Raji (cell line): ENCODE results near the gene C10orf67.

Experiments
- POLR2A ChIP-seq: IDR thresholded peaks from 2 replicates; pipeline ENCODE4 v1.6.1; 2011; ENCODE audit warnings: low read depth, low read length, control low read depth; ENCODE audit not compliant: insufficient read depth

Gene C10orf67

DNA sequence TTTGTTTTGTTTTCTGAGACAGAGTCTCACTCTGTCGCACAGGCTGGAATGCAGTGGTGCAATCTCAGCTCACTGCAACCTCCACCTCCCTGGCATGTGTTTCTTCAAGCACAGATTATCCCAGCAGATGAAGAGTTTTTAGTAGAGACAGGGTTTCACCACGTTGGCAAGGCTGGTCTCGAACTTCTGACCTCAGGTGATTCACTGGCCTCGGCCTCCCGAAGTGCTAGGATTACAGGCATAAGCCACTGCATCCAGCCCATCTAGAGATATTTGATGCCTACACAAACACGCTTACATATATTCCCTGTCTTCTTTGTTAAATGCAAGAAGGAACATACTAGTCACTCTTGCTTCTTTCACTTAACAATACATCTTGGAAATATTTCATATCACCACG, 158.4 kb downstream of the C10orf67 start:
- no peak for TF ChIP-seq POLR2A

GRCh38 chr10:23174977-23175512, 169.6 kb downstream of the C10orf67 start:
- TF ChIP-seq POLR2A, result no peak

DNA sequence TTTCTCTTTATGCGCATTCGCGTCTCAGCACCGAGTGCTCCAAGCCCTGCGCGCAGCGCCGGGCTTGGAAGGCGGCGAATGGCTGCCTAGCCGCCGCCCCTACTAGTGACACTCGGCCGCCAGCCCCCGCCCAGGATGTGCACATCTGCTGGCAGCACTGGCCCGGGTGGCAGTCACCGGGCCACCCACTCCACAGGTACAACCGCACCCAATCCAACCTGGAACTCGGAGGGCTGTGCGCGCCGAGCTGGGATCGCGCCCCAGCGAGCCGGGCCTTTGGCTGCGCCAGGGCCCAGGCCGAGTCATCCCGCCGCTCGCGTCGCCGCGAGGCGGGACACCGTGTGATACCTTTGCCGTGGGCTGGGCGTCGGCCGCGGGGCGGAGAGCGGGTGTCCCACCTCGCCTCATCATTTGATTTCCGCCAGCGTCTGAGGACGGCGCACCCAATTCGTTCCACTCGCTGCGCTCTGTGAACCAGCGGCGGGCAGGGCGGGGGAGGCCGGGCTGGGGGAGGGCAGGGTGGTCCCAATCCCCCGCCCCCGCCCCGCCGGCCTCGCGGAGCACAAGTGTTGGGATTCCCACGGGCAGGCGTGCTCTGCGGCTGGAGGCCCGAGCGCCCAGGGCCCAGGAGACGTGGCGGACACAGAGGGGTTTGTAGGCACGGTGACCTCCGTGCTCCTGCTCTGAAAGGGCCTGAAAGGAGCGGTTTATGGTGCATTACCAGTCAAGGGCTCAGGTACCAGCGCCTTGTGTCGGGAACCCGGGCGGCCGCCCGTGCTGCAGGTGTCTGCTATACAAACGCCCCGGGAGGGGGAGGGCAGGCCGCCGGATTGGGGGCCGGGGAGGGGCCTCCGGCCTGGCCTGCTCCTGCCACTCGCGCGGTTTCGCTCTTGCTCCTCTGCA, 170.3 kb downstream of the C10orf67 start:
- no peak for TF ChIP-seq POLR2A

DNA sequence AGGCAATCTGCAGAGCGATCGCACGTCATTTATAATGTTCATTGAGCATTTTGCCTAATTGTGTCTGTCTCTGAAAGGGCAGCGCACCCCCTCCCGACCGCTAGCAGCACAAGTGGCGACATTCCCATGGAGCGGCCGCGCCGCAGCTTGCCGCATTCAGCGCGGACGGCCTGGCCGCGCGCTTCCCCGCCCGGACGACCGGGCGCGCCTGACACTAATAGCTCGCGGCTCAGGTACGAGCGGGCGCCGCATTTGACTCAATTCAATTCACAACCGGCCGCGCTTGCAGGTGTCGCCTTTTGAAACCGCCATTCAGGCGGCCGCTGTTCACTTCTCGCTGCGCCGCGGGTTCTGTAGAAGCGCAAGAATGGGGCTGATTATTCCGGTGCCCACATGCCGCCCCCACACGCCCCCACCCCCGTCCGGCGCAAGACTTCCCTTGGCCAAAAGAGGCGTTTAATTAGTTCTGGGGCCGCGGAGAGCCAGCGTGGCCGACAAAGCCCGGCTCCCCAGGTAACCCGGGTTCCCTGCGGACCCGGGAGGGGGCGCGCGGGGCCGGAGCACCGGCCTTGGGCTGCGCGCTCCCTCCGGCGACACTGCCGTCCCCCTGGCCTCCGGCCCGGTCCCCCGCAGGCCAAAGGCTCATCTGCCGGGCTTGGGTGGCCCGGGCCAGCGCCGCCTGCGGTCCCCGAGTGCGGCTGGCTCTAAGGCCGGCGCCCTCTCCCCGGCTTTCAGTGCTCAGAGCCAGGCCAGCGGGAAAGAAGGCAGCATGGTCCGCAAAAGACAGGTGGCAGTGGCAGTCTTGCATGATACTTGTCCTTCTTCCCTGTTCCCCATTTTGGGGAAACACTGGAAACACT, 171.2 kb downstream of the C10orf67 start:
- no peak for TF ChIP-seq POLR2A

DNA sequence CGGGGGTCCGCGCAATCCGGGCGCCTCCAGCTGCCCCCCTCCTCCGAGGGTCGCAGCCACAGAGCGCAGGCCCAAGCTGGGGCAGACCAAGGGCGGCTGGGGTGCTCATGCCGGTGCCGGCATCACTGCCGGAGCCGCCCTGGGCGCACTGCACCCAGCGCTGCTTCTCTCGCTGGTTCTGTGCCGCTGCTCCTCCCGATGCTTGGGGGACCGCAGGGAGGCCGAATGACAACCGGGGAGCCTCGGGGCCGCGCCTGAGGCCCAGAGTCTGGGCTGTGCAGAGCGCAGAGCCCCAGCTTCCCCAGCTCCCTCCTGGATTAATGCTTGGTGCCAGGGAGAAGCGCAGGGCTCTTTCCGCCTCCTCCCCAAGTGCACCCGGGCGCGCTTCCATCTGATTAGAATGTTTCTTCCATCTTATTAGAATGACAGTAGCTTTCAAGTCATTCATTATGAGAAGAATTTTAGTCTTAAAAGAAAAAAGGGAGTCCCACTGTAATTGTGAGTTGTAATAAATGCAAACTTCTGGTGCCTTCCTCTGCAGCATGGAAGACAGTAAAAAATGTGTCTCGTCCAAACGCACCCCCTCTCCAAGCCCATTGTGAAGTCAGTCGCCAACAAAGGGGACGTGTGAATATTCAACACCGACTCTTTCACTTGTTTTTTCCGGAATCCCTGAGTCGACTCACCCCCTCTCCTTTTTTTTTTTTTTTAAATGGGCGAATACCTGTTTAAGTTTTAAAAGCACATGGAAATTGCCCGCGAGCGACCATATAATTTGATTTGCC, 172.0 kb downstream of the C10orf67 start:
- TF ChIP-seq POLR2A, result no peak

DNA sequence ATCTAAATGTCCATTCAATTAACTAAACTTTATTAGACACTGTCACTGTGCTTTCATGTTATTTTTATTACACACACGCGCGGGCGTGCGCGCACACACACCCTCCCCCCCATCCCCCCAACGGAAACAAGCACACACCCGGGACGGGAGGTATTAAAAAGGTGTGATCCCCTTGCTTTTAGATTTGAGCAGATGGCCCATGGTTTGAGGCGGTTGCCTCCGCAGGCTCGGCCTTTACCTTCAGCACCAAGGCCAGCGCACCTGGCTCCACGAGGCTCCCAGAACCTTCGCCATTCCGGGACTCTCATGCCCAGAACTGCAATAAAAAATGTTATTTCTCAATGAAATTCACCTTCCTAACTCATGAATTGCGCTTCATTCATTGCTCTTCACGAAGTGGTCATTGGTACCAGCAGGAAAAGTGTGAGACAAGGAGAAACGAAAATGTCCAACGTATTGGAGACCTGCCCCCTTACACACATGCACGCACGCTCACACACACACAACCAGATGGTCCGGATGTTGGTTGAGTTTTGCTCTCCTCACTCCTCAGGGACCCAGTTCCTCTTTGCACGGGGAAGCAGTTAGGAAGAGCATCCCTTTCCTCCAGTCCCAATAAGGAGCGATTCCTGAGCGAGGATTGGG, 173.2 kb downstream of the C10orf67 start:
- TF ChIP-seq POLR2A, result no peak

DNA sequence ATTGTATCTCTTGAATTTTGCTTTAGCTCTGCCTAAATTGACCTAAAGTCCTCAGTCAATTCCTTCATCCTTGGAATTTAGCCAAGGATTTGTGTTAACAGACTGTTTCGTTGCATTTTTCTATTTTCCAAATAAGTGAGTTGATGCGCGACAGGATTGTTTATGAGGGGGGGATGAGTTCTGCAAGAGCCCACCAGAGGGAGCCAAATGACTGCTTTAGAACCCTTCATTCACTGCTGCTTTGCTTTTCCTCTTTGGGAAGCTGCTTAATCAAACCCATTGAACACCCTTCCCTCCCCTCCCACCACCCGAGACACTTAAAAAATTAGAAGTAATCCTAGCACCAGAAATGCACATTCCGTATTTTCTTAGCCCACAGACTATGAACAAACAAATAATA, 186.2 kb downstream of the C10orf67 start:
- no peak for TF ChIP-seq POLR2A

- TF ChIP-seq POLR2A, result no peak
Measured at GRCh38 chr10:23157691-23158369, 186.8 kb downstream of the C10orf67 start.

DNA sequence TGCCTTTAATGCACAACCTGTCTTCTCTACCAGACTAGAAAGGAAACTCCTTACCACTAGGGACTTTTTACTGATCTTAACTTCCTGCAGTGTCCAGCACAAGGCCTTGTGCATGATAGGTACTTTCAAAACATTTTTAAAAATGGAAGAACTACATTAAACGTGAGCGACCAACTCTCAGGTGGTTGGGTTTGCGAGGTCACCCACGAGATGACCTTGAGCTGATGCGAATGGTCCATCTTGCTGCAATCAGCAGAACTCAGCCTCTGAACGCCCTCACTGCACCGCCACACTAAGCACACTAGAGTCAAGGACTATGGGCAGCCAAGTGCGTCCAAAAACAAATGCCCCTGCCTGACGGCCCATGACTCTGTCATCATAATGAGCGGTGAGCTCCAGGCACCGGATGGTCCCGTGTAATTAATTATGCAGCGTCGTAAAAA, 187.3 kb downstream of the C10orf67 start:
- TF ChIP-seq POLR2A, result no peak

- no peak for TF ChIP-seq POLR2A
Measured at GRCh38 chr10:23156447-23157150, 188.0 kb downstream of the C10orf67 start.

- no peak for TF ChIP-seq POLR2A
Measured at GRCh38 chr10:23155169-23155568, 189.4 kb downstream of the C10orf67 start.
